HEK293 (cell line): ENCODE results near the gene EIF1AX.
A peak's percentile ranks its signal among the peaks of the same experiment; 100 is the strongest.
"Not testable (repeated sequence)": the region's sequence is repeated elsewhere in the genome, so short reads cannot be mapped to it uniquely, and the experiment has no call there.

Experiments
- REPIN1 ChIP-seq: fragments of 450-650 bp; formaldehyde crosslinking; IDR thresholded peaks from 2 replicates; pipeline ENCODE4 v1.5.1; 2017; ENCODE audit warnings: missing biosample characterization, missing genetic modification characterization, low read depth
- REST ChIP-seq: fragments of 450-650 bp; formaldehyde crosslinking; IDR thresholded peaks from 2 replicates; pipeline ENCODE4 v1.5.1; 2016; ENCODE audit warnings: missing biosample characterization, missing genetic modification characterization
- TCF7L2 ChIP-seq: IDR thresholded peaks from 2 replicates; pipeline ENCODE4 v1.6.1; 2011; ENCODE audit warnings: low read depth, mild to moderate bottlenecking, inconsistent platforms, low read length, moderate library complexity, borderline replicate concordance
- TRIM28 ChIP-seq: IDR thresholded peaks from 2 replicates; pipeline ENCODE4 v1.6.1; 2011; ENCODE audit warnings: low read length, control low read depth, borderline replicate concordance
- ZFP3 ChIP-seq: fragments of 450-650 bp; formaldehyde crosslinking; IDR thresholded peaks from 2 replicates; pipeline ENCODE4 v1.5.1; 2016; ENCODE audit warnings: low read depth, missing biosample characterization, missing genetic modification characterization
- ZFP69B ChIP-seq: fragments of 450-650 bp; formaldehyde crosslinking; IDR thresholded peaks from 2 replicates; pipeline ENCODE4 v1.5.1; 2016; ENCODE audit warnings: missing biosample characterization, missing genetic modification characterization
- ZNF274 ChIP-seq, 2 experiments: fragments of 200-500 bp in 1 of 2; fragments of 450-650 bp in 1 of 2; sonication (Bioruptor generic) in 1 of 2; formaldehyde crosslinking in 1 of 2; IDR thresholded peaks; 2 replicates each; pipeline versions ENCODE4 v1.5.1 to v1.6.1; 2014 to 2016; ENCODE audit warnings: borderline replicate concordance in 1 of 2, inconsistent platforms in 1 of 2, low read length in 1 of 2, missing biosample characterization in 1 of 2, missing genetic modification characterization in 1 of 2
- ZNF302 ChIP-seq: fragments of 450-650 bp; formaldehyde crosslinking; IDR thresholded peaks from 2 replicates; pipeline ENCODE4 v1.5.1; 2016; ENCODE audit warnings: missing biosample characterization, missing genetic modification characterization, low read depth
- ZNF433 ChIP-seq: fragments of 450-650 bp; formaldehyde crosslinking; IDR thresholded peaks from 2 replicates; pipeline ENCODE4 v1.5.1; 2016; ENCODE audit warnings: missing biosample characterization, missing genetic modification characterization, low read depth
- TF ChIP-seq, protein P1 (sequence below): fragments of 450-650 bp; formaldehyde crosslinking; IDR thresholded peaks from 2 replicates; pipeline ENCODE4 v1.5.1; 2016; ENCODE audit warnings: missing biosample characterization, missing genetic modification characterization
- TF ChIP-seq, protein P2 (sequence below): fragments of 450-650 bp; formaldehyde crosslinking; IDR thresholded peaks from 2 replicates; pipeline ENCODE4 v1.5.1; 2016; ENCODE audit warnings: missing biosample characterization, missing genetic modification characterization
- TF ChIP-seq, protein P3 (sequence below): fragments of 450-650 bp; formaldehyde crosslinking; IDR thresholded peaks from 2 replicates; pipeline ENCODE4 v1.5.1; 2016; ENCODE audit warnings: missing biosample characterization, missing genetic modification characterization

GRCh38 chrX:20126833-20127232 lies 14.8 kb downstream of the EIF1AX start:
- TF ChIP-seq, protein P1, sequence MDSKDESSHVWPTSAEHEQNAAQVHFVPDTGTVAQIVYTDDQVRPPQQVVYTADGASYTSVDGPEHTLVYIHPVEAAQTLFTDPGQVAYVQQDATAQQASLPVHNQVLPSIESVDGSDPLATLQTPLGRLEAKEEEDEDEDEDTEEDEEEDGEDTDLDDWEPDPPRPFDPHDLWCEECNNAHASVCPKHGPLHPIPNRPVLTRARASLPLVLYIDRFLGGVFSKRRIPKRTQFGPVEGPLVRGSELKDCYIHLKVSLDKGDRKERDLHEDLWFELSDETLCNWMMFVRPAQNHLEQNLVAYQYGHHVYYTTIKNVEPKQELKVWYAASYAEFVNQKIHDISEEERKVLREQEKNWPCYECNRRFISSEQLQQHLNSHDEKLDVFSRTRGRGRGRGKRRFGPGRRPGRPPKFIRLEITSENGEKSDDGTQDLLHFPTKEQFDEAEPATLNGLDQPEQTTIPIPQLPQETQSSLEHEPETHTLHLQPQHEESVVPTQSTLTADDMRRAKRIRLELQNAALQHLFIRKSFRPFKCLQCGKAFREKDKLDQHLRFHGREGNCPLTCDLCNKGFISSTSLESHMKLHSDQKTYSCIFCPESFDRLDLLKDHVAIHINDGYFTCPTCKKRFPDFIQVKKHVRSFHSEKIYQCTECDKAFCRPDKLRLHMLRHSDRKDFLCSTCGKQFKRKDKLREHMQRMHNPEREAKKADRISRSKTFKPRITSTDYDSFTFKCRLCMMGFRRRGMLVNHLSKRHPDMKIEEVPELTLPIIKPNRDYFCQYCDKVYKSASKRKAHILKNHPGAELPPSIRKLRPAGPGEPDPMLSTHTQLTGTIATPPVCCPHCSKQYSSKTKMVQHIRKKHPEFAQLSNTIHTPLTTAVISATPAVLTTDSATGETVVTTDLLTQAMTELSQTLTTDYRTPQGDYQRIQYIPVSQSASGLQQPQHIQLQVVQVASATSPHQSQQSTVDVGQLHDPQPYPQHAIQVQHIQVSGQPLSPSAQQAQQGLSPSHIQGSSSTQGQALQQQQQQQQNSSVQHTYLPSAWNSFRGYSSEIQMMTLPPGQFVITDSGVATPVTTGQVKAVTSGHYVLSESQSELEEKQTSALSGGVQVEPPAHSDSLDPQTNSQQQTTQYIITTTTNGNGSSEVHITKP (tag by site-specific recombination): not testable (repeated sequence)
- TF ChIP-seq ZNF433 (tag by site-specific recombination); ZFP69B (tag by site-specific recombination); ZFP3; REPIN1 (tag by site-specific recombination); REST; ZNF302; TRIM28; ZNF274 (IDR thresholded peaks at IDR 0.05; ENCODE audit: low read length); ZNF274 (tag by site-specific recombination; IDR thresholded peaks at IDR 0.05; ENCODE audit: borderline replicate concordance): not testable (repeated sequence)
- TF ChIP-seq, protein P2, sequence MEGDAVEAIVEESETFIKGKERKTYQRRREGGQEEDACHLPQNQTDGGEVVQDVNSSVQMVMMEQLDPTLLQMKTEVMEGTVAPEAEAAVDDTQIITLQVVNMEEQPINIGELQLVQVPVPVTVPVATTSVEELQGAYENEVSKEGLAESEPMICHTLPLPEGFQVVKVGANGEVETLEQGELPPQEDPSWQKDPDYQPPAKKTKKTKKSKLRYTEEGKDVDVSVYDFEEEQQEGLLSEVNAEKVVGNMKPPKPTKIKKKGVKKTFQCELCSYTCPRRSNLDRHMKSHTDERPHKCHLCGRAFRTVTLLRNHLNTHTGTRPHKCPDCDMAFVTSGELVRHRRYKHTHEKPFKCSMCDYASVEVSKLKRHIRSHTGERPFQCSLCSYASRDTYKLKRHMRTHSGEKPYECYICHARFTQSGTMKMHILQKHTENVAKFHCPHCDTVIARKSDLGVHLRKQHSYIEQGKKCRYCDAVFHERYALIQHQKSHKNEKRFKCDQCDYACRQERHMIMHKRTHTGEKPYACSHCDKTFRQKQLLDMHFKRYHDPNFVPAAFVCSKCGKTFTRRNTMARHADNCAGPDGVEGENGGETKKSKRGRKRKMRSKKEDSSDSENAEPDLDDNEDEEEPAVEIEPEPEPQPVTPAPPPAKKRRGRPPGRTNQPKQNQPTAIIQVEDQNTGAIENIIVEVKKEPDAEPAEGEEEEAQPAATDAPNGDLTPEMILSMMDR (tag by site-specific recombination): not testable (repeated sequence)
- TF ChIP-seq TCF7L2: 0 out of 2 replicates have a peak, but pooled peaks have one; percentile 15
- TF ChIP-seq, protein P3, sequence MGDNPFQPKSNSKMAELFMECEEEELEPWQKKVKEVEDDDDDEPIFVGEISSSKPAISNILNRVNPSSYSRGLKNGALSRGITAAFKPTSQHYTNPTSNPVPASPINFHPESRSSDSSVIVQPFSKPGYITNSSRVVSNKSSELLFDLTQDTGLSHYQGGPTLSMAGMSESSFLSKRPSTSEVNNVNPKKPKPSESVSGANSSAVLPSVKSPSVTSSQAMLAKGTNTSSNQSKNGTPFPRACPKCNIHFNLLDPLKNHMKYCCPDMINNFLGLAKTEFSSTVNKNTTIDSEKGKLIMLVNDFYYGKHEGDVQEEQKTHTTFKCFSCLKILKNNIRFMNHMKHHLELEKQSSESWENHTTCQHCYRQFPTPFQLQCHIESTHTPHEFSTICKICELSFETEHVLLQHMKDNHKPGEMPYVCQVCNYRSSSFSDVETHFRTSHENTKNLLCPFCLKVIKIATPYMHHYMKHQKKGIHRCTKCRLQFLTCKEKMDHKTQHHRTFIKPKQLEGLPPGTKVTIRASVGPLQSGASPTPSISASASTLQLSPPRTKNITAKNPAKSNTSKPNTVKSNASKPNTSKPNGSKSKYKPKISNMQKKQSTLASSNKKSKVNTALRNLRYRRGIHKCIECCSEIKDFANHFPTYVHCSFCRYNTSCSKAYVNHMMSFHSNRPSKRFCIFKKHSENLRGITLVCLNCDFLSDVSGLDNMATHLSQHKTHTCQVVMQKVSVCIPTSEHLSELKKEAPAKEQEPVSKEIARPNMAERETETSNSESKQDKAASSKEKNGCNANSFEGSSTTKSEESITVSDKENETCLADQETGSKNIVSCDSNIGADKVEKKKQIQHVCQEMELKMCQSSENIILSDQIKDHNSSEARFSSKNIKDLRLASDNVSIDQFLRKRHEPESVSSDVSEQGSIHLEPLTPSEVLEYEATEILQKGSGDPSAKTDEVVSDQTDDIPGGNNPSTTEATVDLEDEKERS (tag by site-specific recombination): not testable (repeated sequence)
